Activated T-cell treated with anti-CD3 and anti-CD28 coated beads, Interleukin-2, amount 50 U/mL, for 24 hours (primary cell): ENCODE results near the gene ANO1.
"Not testable (repeated sequence)": the region's sequence is repeated elsewhere in the genome, so short reads cannot be mapped to it uniquely, and the experiment has no call there.

ENCODE experiments used
- DNase-seq: peaks from one replicate; pipeline ENCODE4 v3.0.0-alpha.2; 2020
- H3K27ac Mint-ChIP-seq: 2 replicates; pipeline ENCODE4 v1.8.0; 2020; ENCODE audit warnings: mild to moderate bottlenecking, mixed read lengths
- H3K27me3 Mint-ChIP-seq: 2 replicates; pipeline ENCODE4 v1.8.0; 2020; ENCODE audit warnings: mixed read lengths
- H3K36me3 Mint-ChIP-seq: 2 replicates; pipeline ENCODE4 v1.8.0; 2020; ENCODE audit warnings: low read depth, mixed read lengths
- H3K4me1 Mint-ChIP-seq: 2 replicates; pipeline ENCODE4 v1.8.0; 2020; ENCODE audit warnings: low read depth, mixed read lengths
- H3K4me3 Mint-ChIP-seq: 2 replicates; pipeline ENCODE4 v1.8.0; 2020; ENCODE audit warnings: mild to moderate bottlenecking, moderate library complexity, mixed read lengths
- H3K9me3 Mint-ChIP-seq: 2 replicates; pipeline ENCODE4 v1.8.0; 2020; ENCODE audit warnings: mixed read lengths

The ANO1 gene

DNA sequence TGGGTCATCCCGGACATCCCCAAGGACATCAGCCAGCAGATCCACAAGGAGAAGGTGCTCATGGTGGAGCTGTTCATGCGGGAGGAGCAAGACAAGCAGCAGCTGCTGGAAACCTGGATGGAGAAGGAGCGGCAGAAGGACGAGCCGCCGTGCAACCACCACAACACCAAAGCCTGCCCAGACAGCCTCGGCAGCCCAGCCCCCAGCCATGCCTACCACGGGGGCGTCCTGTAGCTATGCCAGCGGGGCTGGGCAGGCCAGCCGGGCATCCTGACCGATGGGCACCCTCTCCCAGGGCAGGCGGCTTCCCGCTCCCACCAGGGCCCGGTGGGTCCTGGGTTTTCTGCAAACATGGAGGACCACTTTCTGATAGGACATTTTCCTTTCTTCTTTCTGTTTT lies 109.7 kb downstream of the ANO1 start:
- H3K4me3 Mint-ChIP-seq = no peak overlapping the region
- no peaks in the 10 kb centered on the region for H3K36me3 Mint-ChIP-seq
- peaks cover 17% of the 10 kb centered on the region for H3K27me3 Mint-ChIP-seq
- no peaks in the 10 kb centered on the region for H3K9me3 Mint-ChIP-seq
- no peaks in the 10 kb centered on the region for H3K4me1 Mint-ChIP-seq
- DNase-seq = no peak
- no peak overlapping the region for H3K27ac Mint-ChIP-seq

DNA sequence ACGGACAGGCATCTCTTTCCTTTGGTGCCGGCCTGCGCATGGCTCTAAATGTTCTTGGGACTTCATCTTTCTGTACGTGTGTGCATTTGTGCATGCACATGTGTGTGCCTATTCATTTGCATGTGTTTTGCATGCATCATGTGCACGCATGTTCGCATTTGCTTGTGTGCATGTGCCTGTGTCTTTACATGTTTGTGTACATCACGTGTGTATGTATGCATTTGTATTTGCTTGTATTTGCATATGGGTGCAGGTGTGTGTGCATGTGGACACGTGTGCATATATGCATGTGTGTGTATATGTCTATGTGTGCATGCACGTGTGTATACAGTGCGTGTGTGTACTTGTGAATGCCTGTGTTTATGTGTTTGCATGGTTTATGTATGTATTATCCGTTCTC lies 111.5 kb downstream of the ANO1 start:
- Mint-ChIP-seq H3K4me3 (no peak overlapping the region), H3K9me3 (no peaks in the 10 kb centered on the region), H3K27ac (no peak overlapping the region), H3K27me3 (peaks cover 13% of the 10 kb centered on the region), H3K4me1 (no peaks in the 10 kb centered on the region), H3K36me3 (no peaks in the 10 kb centered on the region)
- no peak for DNase-seq

DNA sequence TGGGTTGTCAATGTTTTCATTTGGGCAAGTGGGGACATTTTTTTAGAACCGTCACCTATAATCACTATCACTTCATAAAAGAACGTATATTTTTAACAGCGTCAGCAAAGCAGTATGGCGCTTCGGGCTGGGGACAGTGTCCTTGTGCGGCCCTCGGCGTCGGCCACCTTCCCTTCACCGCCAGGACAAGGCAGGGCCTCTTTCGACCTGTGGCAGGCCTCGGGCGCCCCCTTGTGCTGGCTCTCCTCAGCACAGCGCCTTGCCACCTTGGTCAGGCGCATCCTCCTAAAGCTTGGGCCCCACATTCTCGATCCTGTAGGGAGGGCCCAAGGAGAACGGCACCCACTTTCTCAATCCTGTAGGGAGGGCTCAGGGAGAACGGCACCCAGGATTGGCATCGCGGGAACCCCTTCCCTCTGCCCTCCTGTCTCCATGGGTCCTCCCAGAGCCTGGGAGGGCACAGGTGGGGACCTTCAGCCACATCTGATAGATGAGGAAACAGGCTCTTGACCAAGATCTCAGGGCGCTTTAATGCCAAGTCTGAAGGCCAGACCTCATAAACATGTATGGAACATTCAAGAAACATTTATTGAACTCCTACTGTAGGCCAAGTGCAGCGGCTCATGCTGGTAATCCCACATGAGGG lies 113.5 kb downstream of the ANO1 start:
- Mint-ChIP-seq H3K27me3 (peaks cover 15% of the 10 kb centered on the region), H3K9me3 (no peaks in the 10 kb centered on the region), H3K36me3 (no peaks in the 10 kb centered on the region), H3K4me1 (peaks cover 3% of the 10 kb centered on the region), H3K4me3 (no peak overlapping the region), H3K27ac (no peak overlapping the region)
- DNase-seq = peak; percentile 68

DNA sequence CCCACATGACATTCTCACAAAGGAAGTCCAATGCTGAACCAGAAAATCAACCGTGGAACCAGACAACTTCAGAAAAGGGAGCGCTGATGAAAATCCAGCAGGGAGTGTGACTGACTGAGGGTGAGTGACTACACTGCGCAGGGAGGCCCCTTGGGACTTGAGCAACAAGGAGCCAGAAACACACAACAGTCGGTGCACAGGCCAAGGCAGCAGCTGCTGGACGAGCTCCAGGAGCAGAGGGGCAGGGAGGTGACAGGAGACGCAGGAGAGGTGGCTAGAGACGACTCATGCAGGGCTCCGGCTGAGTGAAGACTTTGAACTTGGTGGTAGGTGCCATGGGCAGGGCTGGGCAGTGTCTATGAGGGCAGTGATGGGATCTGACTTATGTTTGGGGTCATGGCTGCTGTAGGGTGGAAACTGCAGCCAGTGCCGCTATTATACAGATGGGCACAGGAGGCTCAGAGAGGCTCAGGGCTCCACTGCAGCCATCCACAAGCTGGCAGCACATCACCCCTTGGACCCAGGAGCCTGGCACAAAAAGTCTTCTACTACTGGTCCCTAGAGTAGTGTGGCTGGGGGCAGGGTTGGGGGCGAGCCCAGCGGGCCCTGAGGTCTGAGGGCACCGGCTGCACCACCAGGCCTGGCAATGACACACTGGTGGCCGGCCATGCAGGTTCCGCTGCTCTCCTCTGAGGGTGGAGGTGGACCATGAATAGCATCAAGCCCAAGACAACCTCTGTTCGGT lies 114.7 kb downstream of the ANO1 start:
- Mint-ChIP-seq H3K4me1 (peaks cover 3% of the 10 kb centered on the region), H3K27me3 (peaks cover 11% of the 10 kb centered on the region), H3K36me3 (no peaks in the 10 kb centered on the region), H3K9me3 (no peaks in the 10 kb centered on the region), H3K27ac (no peak overlapping the region), H3K4me3 (no peak overlapping the region)
- DNase-seq = no peak

DNA sequence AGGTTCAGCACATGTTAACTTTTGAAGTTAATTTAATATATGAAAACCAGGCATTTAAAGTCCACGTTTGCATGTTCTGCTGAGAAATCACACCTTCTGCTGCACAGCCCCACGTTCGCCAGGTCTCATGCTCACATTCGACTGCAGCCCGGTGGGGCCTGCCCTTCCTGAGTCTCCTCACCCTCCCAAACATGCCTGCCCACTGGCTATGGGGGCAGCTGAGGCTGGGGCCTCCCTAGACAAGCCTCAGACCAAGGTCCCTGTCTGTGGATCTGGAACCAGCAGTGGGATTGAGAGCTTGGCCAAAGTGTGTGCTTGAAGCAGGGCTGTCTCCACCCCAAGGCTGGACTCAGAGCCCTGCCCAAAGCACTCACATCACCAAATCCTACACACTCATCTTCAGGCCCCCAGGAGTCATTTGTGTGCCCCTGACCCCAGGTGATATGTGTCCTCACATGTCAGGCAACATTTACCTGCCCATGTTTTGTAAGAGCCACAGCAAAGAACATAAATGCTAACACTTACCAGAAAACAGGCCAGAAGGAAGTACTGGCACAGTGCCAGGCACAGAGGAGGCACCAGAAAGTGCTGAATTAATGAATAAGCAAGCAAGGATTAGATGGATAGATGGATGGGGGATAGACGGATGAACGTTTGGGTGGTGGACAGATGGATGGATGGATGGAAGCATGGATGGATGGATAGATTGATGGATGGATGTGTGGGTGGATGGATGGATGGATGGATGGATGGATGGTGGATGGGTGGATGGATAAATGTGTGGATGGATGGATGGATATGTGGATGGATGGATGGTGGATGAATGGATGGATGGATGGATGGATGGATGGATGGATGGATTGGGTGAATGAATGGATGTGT lies 115.5 kb downstream of the ANO1 start:
- H3K27me3 Mint-ChIP-seq = peaks cover 11% of the 10 kb centered on the region
- H3K4me3 Mint-ChIP-seq = no peak overlapping the region
- peaks cover 3% of the 10 kb centered on the region for H3K4me1 Mint-ChIP-seq
- H3K27ac Mint-ChIP-seq = no peak overlapping the region
- no peaks in the 10 kb centered on the region for H3K9me3 Mint-ChIP-seq
- no peaks in the 10 kb centered on the region for H3K36me3 Mint-ChIP-seq
- DNase-seq = no peak

DNA sequence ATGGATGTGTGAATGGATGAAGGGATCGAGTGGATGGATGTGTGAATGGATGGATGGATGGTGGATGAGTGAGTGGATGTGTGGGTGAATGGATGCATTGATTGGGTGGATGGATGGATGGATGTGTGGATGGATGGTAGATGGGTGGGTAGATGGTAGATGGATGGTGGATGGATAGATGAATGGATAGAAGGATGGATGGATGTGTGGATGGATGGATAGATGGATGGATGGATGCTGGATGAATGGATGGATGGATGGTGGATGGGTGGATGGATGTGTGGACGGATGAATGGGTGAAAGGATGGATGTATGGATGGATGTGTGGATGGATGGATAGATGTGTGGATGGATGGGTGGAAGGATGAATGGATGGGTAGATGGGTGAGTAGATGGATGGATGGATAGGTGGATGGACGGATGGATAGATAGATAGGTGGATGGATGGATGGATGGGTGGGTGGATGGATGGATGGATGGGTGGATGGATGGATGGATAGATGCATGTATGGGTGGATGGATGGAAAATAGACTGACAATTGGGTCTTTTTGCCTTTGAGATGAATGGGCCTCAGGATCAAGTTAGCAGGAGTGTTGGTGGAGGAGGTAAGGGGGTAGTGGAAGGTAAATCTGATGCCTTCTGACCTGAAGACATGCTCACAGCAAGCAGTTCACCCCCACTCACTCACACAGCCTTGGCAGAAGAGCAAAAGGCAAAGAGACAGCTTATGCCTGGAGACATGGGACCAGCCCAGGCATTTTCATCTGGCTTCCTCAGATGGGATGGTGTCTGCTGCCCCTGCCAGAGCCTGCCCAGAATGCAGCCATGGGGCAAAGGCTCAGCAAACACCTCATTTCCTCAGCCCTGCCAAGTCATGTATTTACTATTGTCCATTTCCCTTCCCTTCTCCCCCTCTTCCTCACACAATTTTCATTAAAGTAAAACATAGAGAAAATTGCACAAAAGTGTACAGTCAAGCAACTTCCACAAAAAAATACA lies 117.0 kb downstream of the ANO1 start:
- Mint-ChIP-seq H3K27me3 (peaks cover 11% of the 10 kb centered on the region), H3K4me1 (peaks cover 3% of the 10 kb centered on the region), H3K36me3 (no peaks in the 10 kb centered on the region), H3K27ac (no peak overlapping the region), H3K9me3 (no peaks in the 10 kb centered on the region), H3K4me3 (no peak overlapping the region)
- DNase-seq = no peak

DNA sequence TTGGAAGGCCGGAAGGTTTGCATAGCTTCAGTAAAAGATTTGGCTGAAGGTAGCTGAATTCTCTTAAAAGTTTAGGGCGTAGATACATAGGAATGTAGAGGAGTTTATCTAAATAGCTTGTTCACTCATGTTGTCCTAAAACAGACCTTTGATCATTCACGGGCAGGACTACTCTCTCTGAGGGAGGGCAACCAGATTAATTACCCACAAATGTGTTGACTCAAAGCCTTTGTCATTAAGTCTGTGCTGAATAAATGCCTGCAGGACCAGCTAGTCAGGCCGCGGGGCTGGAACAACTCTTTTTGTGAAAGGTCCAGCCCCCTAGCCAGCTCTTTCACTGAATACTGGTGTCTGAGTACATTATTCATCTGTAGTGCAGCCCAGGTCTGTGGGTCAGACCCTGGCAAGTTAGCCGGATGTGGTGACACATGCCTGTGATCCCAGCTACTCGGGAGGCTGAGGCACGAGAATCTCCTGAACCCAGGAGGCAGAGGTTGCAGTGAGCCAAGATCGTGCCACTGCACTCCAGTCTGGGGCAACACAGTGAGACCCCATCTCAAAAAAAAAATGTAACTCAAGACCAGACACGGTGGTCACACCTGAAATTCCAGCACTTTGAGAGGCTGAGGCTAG lies 122.2 kb downstream of the ANO1 start:
- peaks cover 21% of the 10 kb centered on the region for H3K4me1 Mint-ChIP-seq
- DNase-seq = no peak
- no peak overlapping the region for H3K27ac Mint-ChIP-seq
- peaks cover 2% of the 10 kb centered on the region for H3K27me3 Mint-ChIP-seq
- peaks cover 17% of the 10 kb centered on the region for H3K36me3 Mint-ChIP-seq
- H3K4me3 Mint-ChIP-seq = no peak overlapping the region
- no peaks in the 10 kb centered on the region for H3K9me3 Mint-ChIP-seq

DNA sequence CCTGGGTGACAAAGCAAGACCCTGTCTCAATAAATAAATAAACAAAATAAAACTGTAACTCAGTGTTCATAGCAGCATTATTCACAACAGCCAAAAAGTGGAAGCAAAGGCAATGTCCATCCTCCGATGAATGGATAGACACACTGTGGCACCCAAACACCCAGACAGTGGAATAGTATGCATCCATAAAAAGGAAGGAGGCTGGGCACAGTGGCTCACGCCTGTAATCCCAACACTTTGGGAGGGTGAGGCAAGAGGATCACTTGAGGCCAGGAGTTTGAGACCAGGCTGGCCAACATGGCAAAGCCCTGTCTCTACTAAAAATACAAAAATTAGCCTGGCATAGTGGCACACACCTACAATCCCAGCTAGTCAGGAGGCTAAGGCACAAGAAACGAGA lies 122.9 kb downstream of the ANO1 start:
- not testable (repeated sequence) for H3K4me3 Mint-ChIP-seq, H3K9me3 Mint-ChIP-seq, H3K27ac Mint-ChIP-seq, DNase-seq, H3K27me3 Mint-ChIP-seq
- H3K4me1 Mint-ChIP-seq = peaks cover 27% of the 10 kb centered on the region
- H3K36me3 Mint-ChIP-seq = peaks cover 24% of the 10 kb centered on the region

DNA sequence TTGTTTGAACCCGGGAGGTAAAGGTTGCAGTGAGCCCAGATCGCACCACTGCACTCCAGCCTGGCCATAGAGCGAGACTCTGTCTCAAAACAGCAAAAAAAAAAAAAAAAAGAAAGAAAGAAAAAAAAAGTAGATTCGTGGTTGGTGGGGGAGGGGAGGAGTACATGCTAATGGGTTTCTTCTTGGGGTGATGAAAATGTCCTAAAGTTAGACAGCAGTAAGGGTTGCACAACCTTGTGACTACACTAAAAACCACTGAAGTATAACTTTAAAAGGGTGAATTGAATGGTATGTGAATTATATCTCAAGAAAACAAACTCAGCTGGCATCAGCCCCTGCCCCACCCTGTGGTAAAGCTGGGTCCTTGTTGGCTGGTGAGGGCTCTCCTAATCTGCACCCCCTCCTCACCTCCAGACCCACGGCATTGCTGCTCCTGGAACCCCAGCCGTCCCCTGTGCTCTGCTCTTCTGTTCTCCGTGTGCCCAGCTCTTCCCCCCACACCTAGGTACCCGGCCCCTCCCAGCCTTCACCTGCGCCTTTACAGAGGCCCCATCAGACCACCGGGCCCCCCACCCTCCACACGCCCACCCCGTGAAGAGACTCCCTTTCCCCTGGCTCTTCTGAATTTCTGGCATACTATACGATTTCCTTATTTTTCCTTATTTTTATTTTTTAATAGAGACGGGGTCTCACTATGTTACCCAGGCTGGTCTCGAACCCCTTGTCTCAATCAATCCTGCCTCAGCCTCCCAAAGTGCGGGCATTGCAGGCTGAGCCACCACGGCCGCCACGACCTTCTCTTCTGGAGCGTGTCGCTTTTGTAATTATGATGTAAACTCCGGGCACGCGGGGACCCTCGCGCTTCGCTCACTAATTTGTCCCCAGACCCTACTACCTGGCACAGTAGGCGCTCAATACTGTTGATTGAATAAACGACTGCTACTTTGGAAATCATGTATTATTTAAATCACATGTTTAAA lies 124.1 kb downstream of the ANO1 start:
- H3K4me1 Mint-ChIP-seq = peaks cover 37% of the 10 kb centered on the region
- peaks cover 35% of the 10 kb centered on the region for H3K36me3 Mint-ChIP-seq
- H3K27me3 Mint-ChIP-seq = no peaks in the 10 kb centered on the region
- no peak for DNase-seq
- peak overlapping the region; percentile 97 for H3K4me3 Mint-ChIP-seq
- H3K9me3 Mint-ChIP-seq = no peaks in the 10 kb centered on the region
- H3K27ac Mint-ChIP-seq = peak overlapping the region; percentile 99

DNA sequence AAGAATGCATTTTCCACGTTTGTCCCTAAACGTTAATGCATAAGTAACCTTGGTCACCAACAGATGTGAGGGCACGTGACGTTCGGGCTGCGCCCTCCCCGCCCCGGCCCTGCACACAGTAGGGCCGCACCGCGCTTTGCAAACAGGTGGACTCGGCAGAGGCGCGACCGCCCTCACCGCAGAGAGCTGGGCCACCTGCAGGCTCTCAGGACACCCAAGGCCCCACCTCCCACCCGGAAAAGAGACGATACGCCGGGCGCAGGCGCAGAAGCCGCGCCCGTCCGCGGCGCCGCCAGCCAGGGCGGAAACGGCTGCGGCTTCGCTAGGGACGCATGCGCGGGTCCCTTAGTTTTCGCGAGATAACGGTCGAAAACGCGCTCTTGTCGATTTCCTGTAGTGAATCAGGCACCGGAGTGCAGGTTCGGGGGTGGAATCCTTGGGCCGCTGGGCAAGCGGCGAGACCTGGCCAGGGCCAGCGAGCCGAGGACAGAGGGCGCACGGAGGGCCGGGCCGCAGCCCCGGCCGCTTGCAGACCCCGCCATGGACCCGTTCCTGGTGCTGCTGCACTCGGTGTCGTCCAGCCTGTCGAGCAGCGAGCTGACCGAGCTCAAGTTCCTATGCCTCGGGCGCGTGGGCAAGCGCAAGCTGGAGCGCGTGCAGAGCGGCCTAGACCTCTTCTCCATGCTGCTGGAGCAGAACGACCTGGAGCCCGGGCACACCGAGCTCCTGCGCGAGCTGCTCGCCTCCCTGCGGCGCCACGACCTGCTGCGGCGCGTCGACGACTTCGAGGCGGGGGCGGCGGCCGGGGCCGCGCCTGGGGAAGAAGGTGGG lies 125.0 kb downstream of the ANO1 start, which contains the start of gene FADD:
FADD (plus strand) TSS at position 377 of the 831 bp plus-strand sequence; CDS start at position 541, 164 bp downstream.
- Mint-ChIP-seq H3K4me1 (peaks cover 43% of the 10 kb centered on the region), H3K27ac (peak within 1 kb of the TSS; percentile 99), H3K4me3 (peak within 1 kb of the TSS; percentile 97), H3K36me3 (peaks cover 45% of the 10 kb centered on the region), H3K9me3 (no peaks in the 10 kb centered on the region), H3K27me3 (no peaks in the 10 kb centered on the region)
- peak; percentile 92 for DNase-seq

DNA sequence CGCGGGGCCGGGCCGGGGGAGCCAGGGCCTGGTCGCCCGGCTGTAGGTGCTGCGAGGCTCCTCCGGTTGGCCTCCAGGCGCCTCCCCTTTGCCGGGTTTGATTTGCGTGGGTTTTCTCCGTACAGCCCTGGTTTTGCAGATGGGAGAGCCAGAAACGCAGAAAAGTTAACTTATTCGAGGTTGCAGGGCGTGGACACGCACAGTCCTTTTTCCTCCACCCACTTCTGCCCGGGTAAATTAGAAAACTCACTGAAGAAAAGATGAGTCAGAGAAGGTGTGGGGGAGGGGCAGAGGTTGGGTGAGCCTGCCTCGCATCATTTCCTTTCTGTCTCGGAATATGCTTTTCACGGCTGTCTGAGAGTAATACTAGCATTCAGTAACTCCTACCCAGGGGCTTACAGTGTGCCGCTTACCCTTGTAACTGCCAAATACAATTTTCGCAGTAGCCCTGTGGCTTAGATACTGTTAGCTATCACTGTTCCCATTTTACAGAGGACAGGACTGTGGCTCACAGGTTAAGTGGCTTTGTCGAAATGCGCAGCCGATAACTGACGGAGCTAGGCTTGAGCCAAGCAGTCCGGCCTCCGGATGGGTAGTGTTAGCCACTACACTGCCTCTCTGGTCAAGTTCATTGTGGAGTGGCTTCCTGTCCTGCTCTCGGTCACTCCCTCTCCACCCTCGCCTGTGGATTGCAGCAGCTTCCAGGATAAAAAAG lies 125.8 kb downstream of the ANO1 start:
- H3K9me3 Mint-ChIP-seq = no peaks in the 10 kb centered on the region
- DNase-seq = peak; percentile 86
- H3K4me3 Mint-ChIP-seq = peak overlapping the region; percentile 97
- H3K4me1 Mint-ChIP-seq = peaks cover 49% of the 10 kb centered on the region
- peaks cover 53% of the 10 kb centered on the region for H3K36me3 Mint-ChIP-seq
- peak overlapping the region; percentile 99 for H3K27ac Mint-ChIP-seq
- H3K27me3 Mint-ChIP-seq = no peaks in the 10 kb centered on the region
